Hepatocyte (in vitro differentiated cells): ENCODE measurements around the gene FUT1.

Experiments
- EZH2 ChIP-seq: fragments of 200-600 bp; sonication (generic); IDR thresholded peaks from 2 replicates; pipeline ENCODE4 v1.6.1; 2016; ENCODE audit warnings: antibody characterized with exemption, mild to moderate bottlenecking, borderline replicate concordance
- TF ChIP-seq, protein P1 (sequence below): fragments of 200-600 bp; sonication (generic); IDR thresholded peaks from 2 replicates; pipeline ENCODE4 v1.5.1; 2016; ENCODE audit warnings: antibody characterized with exemption, mild to moderate bottlenecking; ENCODE audit not compliant: poor library complexity

DNA sequence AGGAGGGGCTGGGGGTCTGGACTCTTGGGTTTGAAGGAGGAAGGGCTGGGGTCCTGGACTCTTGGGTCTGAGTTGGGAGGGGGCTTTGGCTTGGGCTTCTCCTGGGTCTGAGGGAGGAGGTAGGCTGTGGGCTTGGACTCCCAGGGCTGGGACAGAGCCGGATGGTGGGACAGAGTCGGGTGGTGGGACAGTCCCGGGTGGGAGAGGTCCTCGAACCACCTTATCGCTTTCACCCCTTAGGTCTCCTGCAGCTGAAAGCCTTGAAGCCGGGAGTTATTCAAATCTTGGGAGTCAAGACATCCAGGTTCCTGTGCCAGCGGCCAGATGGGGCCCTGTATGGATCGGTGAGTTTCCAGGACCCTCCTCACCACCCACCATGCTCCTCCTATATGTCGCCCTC is 4.2 kb upstream of the FUT1 start:
- TF ChIP-seq, protein P1, sequence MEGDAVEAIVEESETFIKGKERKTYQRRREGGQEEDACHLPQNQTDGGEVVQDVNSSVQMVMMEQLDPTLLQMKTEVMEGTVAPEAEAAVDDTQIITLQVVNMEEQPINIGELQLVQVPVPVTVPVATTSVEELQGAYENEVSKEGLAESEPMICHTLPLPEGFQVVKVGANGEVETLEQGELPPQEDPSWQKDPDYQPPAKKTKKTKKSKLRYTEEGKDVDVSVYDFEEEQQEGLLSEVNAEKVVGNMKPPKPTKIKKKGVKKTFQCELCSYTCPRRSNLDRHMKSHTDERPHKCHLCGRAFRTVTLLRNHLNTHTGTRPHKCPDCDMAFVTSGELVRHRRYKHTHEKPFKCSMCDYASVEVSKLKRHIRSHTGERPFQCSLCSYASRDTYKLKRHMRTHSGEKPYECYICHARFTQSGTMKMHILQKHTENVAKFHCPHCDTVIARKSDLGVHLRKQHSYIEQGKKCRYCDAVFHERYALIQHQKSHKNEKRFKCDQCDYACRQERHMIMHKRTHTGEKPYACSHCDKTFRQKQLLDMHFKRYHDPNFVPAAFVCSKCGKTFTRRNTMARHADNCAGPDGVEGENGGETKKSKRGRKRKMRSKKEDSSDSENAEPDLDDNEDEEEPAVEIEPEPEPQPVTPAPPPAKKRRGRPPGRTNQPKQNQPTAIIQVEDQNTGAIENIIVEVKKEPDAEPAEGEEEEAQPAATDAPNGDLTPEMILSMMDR: no peak
- TF ChIP-seq EZH2: no peak
